ENCODE data around the gene JDP2. TPM values are rescaled to one million over a fixed set of nuclear protein-coding genes. Genes with fewer than 3 reads are reported as not detected.
A peak's percentile ranks its signal among the peaks of the same experiment; 100 is the strongest.

JDP2 gene
- total RNA-seq, 1 experiment from 2014 or later: 23.3 TPM

DNA sequence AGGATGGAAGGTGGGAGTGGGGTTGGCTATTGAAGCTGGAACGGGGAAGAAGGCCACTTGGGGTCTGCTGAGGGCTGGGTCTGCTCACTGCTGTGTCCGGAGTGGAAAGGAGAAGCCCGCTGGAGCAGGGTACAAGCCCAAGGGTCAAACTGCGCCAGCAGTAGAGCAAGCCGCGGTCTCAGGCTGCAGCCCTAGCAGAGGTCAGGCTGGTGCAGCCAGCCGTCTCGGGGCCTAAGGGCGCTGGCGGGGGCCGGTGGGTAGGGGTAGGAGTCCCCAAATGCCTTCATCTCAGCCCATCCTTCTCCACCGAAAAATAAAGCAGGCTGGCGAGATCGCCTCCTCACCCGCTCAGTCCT is 718 bp upstream of the JDP2 start (continued):
- TF ChIP-seq, protein P1, sequence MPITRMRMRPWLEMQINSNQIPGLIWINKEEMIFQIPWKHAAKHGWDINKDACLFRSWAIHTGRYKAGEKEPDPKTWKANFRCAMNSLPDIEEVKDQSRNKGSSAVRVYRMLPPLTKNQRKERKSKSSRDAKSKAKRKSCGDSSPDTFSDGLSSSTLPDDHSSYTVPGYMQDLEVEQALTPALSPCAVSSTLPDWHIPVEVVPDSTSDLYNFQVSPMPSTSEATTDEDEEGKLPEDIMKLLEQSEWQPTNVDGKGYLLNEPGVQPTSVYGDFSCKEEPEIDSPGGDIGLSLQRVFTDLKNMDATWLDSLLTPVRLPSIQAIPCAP (CRISPR knock-in tag; IDR thresholded peaks at IDR 0.05): no peak
- TF ChIP-seq, protein P2, sequence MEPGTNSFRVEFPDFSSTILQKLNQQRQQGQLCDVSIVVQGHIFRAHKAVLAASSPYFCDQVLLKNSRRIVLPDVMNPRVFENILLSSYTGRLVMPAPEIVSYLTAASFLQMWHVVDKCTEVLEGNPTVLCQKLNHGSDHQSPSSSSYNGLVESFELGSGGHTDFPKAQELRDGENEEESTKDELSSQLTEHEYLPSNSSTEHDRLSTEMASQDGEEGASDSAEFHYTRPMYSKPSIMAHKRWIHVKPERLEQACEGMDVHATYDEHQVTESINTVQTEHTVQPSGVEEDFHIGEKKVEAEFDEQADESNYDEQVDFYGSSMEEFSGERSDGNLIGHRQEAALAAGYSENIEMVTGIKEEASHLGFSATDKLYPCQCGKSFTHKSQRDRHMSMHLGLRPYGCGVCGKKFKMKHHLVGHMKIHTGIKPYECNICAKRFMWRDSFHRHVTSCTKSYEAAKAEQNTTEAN (CRISPR knock-in tag; IDR thresholded peaks at IDR 0.05): no peak
- no peak for TF ChIP-seq ETV6 (CRISPR knock-in tag; IDR thresholded peaks at IDR 0.05)
- TF ChIP-seq, protein P3, sequence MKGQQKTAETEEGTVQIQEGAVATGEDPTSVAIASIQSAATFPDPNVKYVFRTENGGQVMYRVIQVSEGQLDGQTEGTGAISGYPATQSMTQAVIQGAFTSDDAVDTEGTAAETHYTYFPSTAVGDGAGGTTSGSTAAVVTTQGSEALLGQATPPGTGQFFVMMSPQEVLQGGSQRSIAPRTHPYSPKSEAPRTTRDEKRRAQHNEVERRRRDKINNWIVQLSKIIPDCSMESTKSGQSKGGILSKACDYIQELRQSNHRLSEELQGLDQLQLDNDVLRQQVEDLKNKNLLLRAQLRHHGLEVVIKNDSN (CRISPR knock-in tag; IDR thresholded peaks at IDR 0.05): no peak
- no peak for TF ChIP-seq ZNF219 (CRISPR knock-in tag; IDR thresholded peaks at IDR 0.05; ENCODE audit: borderline replicate concordance)
- no peak for TF ChIP-seq HMGA2 (CRISPR knock-in tag; IDR thresholded peaks at IDR 0.05)
- TF ChIP-seq SMAD3 (CRISPR knock-in tag; IDR thresholded peaks at IDR 0.05; ENCODE audit: borderline replicate concordance): no peak
- no peak for TF ChIP-seq ZBTB21 (CRISPR knock-in tag; IDR thresholded peaks at IDR 0.05; ENCODE audit: borderline replicate concordance)

DNA sequence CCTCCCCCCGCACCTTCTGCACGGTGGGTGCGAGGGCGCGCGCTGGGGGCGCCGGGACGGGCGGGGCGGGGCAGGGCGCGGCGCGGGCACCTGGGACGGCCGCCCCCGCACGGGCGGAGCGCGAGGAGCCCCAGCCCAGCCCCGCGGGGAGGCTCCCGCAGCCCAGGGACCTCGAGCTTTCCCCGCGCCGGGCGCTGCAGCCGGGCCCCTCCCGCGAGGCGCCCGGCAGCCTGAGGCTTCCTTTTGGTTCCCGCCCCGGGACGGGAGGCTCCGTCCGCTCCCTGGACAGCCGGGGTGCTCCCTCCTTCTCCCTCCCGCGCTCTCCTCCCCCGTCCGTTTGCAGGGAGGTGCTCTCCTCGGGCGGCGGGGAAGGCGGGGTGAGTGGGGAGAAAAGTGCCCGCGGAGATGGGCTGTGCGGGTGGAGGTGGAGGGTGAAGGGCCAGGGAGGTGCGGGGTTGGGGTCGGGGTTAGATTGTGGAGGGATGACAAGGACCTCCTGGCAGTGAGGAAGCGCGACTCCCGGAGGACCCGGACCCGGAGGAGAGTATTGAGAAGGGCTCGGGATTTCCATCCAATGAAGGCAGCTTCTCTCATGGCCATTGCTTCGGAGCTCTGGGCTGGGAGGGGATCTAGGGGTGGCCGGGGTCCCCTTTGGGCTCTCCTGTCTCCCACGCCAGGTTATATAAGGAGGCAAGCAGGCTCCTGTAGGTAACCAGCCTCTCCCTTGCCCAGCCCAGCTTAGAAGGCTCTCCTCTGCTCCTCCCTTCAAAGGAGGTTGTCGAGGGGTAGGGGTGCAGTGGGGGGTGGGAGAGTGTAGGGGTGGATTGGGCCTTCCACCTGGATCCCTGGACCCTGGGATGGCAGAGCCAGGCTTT is 645 bp downstream of the JDP2 start:
- peaks cover 11% of the 10 kb centered on the region for H3K36me3 Mint-ChIP-seq
- CTCF ChIA-PET: interaction anchor here (1.0 to 3.1 kb wide), 8 partner anchors 16 to 553 kb away, joined by 3 to 17 read pairs (median 3); no protein-coding TSS in a partner anchor
- POLR2A ChIA-PET: interaction anchor here (0.6 to 1.9 kb wide), 6 partner anchors 9 to 67 kb away, joined by 3 to 5 read pairs (median 4); no protein-coding TSS in a partner anchor
- peaks cover 29% of the 10 kb centered on the region for H3K27me3 Mint-ChIP-seq (ENCODE audit: low read depth)
- peaks cover 31% of the 10 kb centered on the region for H3K4me1 Mint-ChIP-seq
- DNase-seq (ENCODE audit: low spot score) (peak; percentile 21), ATAC-seq (peak; percentile 6)
- peak overlapping the region; percentile 73 for H3K4me3 Mint-ChIP-seq
- no peak overlapping the region for H3K27ac Mint-ChIP-seq
- TF ChIP-seq ZNF263 (CRISPR knock-in tag; IDR thresholded peaks at IDR 0.05; ENCODE audit: low read depth) (peak; percentile 87; the same call in 1 of the 2 replicates), IRF2 (CRISPR knock-in tag; IDR thresholded peaks at IDR 0.05; ENCODE audit: borderline replicate concordance, low read depth) (no peak)
- peaks cover 7% of the 10 kb centered on the region for H3K9me3 Mint-ChIP-seq

DNA sequence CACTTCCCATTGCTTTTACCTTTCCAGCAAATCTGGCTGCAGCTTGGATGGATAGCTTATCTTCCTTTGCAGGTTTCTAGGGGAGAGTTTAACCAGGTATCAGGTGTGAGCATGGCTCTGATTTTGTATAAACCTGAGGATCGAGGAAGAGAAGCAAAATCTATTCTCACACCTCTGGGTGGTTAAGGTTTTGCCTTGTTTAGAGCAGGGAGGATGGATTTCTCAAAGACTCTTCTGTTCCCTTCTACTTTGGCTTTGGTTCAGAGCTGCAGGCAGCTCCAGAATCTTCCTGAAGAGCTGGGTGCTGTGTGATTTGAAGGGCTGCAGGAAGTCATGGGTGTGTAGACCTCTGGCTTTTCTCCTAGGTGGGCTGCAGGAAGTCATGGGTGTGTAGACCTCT is 1.7 kb downstream of the JDP2 start:
- peaks cover under 1% of the 10 kb centered on the region; the same call in 1 of the 2 replicates for H3K9me3 Mint-ChIP-seq
- ChIA-PET CTCF (interaction anchor here (0.6 to 3.1 kb wide), 6 partner anchors 11 to 122 kb away, joined by 3 to 17 read pairs (median 6); no protein-coding TSS in a partner anchor), POLR2A (interaction anchor here (0.6 to 1.8 kb wide), 4 partner anchors 10 to 27 kb away, joined by 3 to 5 read pairs (median 4); no protein-coding TSS in a partner anchor)
- no peak for TF ChIP-seq ZNF671 (CRISPR knock-in tag; IDR thresholded peaks at IDR 0.05)
- TF ChIP-seq GABPB1 (CRISPR knock-in tag; IDR thresholded peaks at IDR 0.05): no peak
- no peak for TF ChIP-seq ZNF232 (CRISPR knock-in tag; IDR thresholded peaks at IDR 0.05)
- TF ChIP-seq, protein P3 (CRISPR knock-in tag; IDR thresholded peaks at IDR 0.05): no peak
- no peak for TF ChIP-seq JUN (CRISPR knock-in tag; IDR thresholded peaks at IDR 0.05)
- no peak for TF ChIP-seq TP53 (CRISPR knock-in tag; IDR thresholded peaks at IDR 0.05)
- TF ChIP-seq NR1H2 (CRISPR knock-in tag; IDR thresholded peaks at IDR 0.05): no peak
- no peak for TF ChIP-seq RORB (CRISPR knock-in tag; IDR thresholded peaks at IDR 0.05)
- no peak for TF ChIP-seq GRHL2 (CRISPR knock-in tag; IDR thresholded peaks at IDR 0.05; ENCODE audit: insufficient replicate concordance, severe bottlenecking)
- H3K27me3 Mint-ChIP-seq (ENCODE audit: low read depth): peaks cover 29% of the 10 kb centered on the region
- peaks cover 16% of the 10 kb centered on the region for H3K36me3 Mint-ChIP-seq
- DNase-seq (ENCODE audit: low spot score): no peak
- no peak overlapping the region for H3K27ac Mint-ChIP-seq
- ATAC-seq: no peak
- H3K4me1 Mint-ChIP-seq: peaks cover 31% of the 10 kb centered on the region
- H3K4me3 Mint-ChIP-seq: peak overlapping the region; percentile 73
